Neural progenitor cell (in vitro differentiated cells): Measurements from ENCODE around the gene DACT1.
A peak's percentile ranks its signal among the peaks of the same experiment; 100 is the strongest.

Experiments used
- EZH2 ChIP-seq: fragments of 200-600 bp; sonication (generic); IDR thresholded peaks from 2 replicates; pipeline ENCODE4 v1.6.1; 2017; ENCODE audit warnings: antibody characterized with exemption, mild to moderate bottlenecking, moderate library complexity
- TF ChIP-seq, protein P1 (sequence below): fragments of 200-600 bp; sonication (generic); IDR thresholded peaks from 2 replicates; pipeline ENCODE4 v1.5.1; 2017; ENCODE audit warnings: antibody characterized with exemption, mild to moderate bottlenecking

GRCh38 chr14:58639842-58640484 lies 2.2 kb downstream of the DACT1 start:
- TF ChIP-seq, protein P1, sequence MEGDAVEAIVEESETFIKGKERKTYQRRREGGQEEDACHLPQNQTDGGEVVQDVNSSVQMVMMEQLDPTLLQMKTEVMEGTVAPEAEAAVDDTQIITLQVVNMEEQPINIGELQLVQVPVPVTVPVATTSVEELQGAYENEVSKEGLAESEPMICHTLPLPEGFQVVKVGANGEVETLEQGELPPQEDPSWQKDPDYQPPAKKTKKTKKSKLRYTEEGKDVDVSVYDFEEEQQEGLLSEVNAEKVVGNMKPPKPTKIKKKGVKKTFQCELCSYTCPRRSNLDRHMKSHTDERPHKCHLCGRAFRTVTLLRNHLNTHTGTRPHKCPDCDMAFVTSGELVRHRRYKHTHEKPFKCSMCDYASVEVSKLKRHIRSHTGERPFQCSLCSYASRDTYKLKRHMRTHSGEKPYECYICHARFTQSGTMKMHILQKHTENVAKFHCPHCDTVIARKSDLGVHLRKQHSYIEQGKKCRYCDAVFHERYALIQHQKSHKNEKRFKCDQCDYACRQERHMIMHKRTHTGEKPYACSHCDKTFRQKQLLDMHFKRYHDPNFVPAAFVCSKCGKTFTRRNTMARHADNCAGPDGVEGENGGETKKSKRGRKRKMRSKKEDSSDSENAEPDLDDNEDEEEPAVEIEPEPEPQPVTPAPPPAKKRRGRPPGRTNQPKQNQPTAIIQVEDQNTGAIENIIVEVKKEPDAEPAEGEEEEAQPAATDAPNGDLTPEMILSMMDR = peak; percentile 79
- TF ChIP-seq EZH2 = no peak
